IMR-90 (cell line): ENCODE results near the gene ADAMTS14. TPM values are rescaled to one million over a fixed set of nuclear protein-coding genes. Genes with fewer than 3 reads are reported as not detected.

Experiments used
- ATAC-seq: fragments of 200-7000 bp; cut with Tn5 transposase; 2 replicates; pipeline ENCODE4 v1.9.1; 2020; ENCODE audit warnings: low read depth, mild to moderate bottlenecking, moderate library complexity
- BruUV-seq: library from RNA; stranded (reverse); fragments of 400-500 nt; replicated peaks from 2 replicates; lab custom pipeline; 2021; lab: Mats Ljungman, UMichigan
- CTCF ChIA-PET: fragments of 300-600 bp; formaldehyde crosslinking; extraction: SDS; loops from one replicate; lab custom pipeline; 2021; ENCODE audit warnings: antibody characterized with exemption; lab: Yijun Ruan, JAX
- POLR2A ChIA-PET: fragments of 300-600 bp; sonication (Branson Sonifier 250); formaldehyde crosslinking; loops from one replicate; lab custom pipeline; 2022; ENCODE audit warnings: antibody characterized with exemption; ENCODE audit not compliant: unreplicated experiment; lab: Charles Lee
- DNase-seq: peaks from one replicate; pipeline ENCODE4 v3.0.0; 2013
- H2AFZ ChIP-seq: replicated peaks from 2 replicates; pipeline ENCODE3; 2013; ENCODE audit warnings: low read length, mild to moderate bottlenecking; ENCODE audit not compliant: poor library complexity
- H2AK5ac ChIP-seq: 2 replicates; pipeline ENCODE4 v1.6.1; 2013; ENCODE audit warnings: low read depth, low read length, inconsistent platforms
- H2AK9ac ChIP-seq: replicated peaks from 2 replicates; pipeline ENCODE3; 2013; ENCODE audit warnings: mild to moderate bottlenecking, low read depth, low read length, moderate library complexity; ENCODE audit not compliant: poor library complexity
- H2BK120ac ChIP-seq: 2 replicates; pipeline ENCODE4 v1.6.1; 2013; ENCODE audit warnings: low read depth, low read length, inconsistent platforms
- H2BK15ac ChIP-seq: 3 replicates; pipeline ENCODE4 v1.6.1; 2013; ENCODE audit warnings: low read depth, low read length, inconsistent platforms
- H2BK20ac ChIP-seq: 2 replicates; pipeline ENCODE4 v1.6.1; 2013; ENCODE audit warnings: low read depth, mild to moderate bottlenecking, inconsistent platforms, low read length, moderate library complexity
- H2BK5ac ChIP-seq: 2 replicates; pipeline ENCODE4 v1.6.1; 2013; ENCODE audit warnings: mild to moderate bottlenecking, low read depth, low read length, inconsistent platforms; ENCODE audit not compliant: poor library complexity, severe bottlenecking
- H3K14ac ChIP-seq: replicated peaks from 2 replicates; pipeline ENCODE4 v1.6.1; 2013; ENCODE audit warnings: low read depth, low read length, inconsistent platforms
- H3K18ac ChIP-seq: 2 replicates; pipeline ENCODE4 v1.6.1; 2013; ENCODE audit warnings: low read depth, low read length, control low read depth
- H3K23ac ChIP-seq: 2 replicates; pipeline ENCODE4 v1.6.1; 2013; ENCODE audit warnings: low read depth, low read length, inconsistent platforms
- H3K27ac ChIP-seq: 2 replicates; pipeline ENCODE4 v1.5.1; 2013; ENCODE audit warnings: mild to moderate bottlenecking, control low read depth, low read length; ENCODE audit not compliant: insufficient read depth
- H3K27me3 ChIP-seq: 2 replicates; pipeline ENCODE4 v1.6.1; 2013; ENCODE audit warnings: low read length; ENCODE audit not compliant: control insufficient read depth, insufficient read depth
- H3K36me3 ChIP-seq: 2 replicates; pipeline ENCODE4 v1.6.1; 2013; ENCODE audit warnings: low read length, mixed read lengths; ENCODE audit not compliant: control insufficient read depth, insufficient read depth
- H3K4ac ChIP-seq: 2 replicates; pipeline ENCODE4 v1.6.1; 2013; ENCODE audit warnings: low read depth, low read length, inconsistent platforms
- H3K4me1 ChIP-seq: 2 replicates; pipeline ENCODE4 v1.6.1; 2013; ENCODE audit warnings: low read length, mixed read lengths; ENCODE audit not compliant: control insufficient read depth, insufficient read depth
- H3K4me2 ChIP-seq: 2 replicates; pipeline ENCODE4 v1.6.1; 2013; ENCODE audit warnings: low read depth, mild to moderate bottlenecking, control low read depth, low read length, moderate library complexity
- H3K4me3 ChIP-seq: 2 replicates; pipeline ENCODE4 v1.5.1; 2013; ENCODE audit warnings: low read depth, mild to moderate bottlenecking, control low read depth, low read length, moderate library complexity; ENCODE audit not compliant: insufficient read depth
- H3K56ac ChIP-seq: 2 replicates; pipeline ENCODE4 v1.6.1; 2013; ENCODE audit warnings: low read length, inconsistent platforms; ENCODE audit not compliant: insufficient read depth; ENCODE audit errors: extremely low read depth
- H3K79me1 ChIP-seq, 2 experiments: 2 replicates each; pipeline ENCODE4 v1.6.1; 2013; ENCODE audit warnings: low read length in 2 of 2, inconsistent platforms in 1 of 2, low read depth in 1 of 2
- H3K9ac ChIP-seq: 2 replicates; pipeline ENCODE4 v1.6.1; 2013; ENCODE audit warnings: low read depth, low read length, control low read depth
- H3K9me1 ChIP-seq: 2 replicates; pipeline ENCODE4 v1.6.1; 2013; ENCODE audit warnings: low read length, inconsistent platforms; ENCODE audit not compliant: insufficient read depth
- H3K9me3 ChIP-seq: 2 replicates; pipeline ENCODE4 v1.6.1; 2013; ENCODE audit warnings: low read length; ENCODE audit not compliant: control insufficient read depth, insufficient read depth
- H4K20me1 ChIP-seq: 2 replicates; pipeline ENCODE4 v1.6.1; 2013; ENCODE audit warnings: low read length, inconsistent platforms; ENCODE audit not compliant: insufficient read depth
- H4K5ac ChIP-seq: 2 replicates; pipeline ENCODE4 v1.6.1; 2013; ENCODE audit warnings: mild to moderate bottlenecking, low read depth, low read length, control low read depth
- H4K8ac ChIP-seq, 2 experiments: 2 replicates each; pipeline ENCODE4 v1.6.1; 2013; ENCODE audit warnings: low read depth in 2 of 2, low read length in 2 of 2, control low read depth in 1 of 2, inconsistent platforms in 1 of 2
- H4K91ac ChIP-seq: 2 replicates; pipeline ENCODE4 v1.6.1; 2013; ENCODE audit warnings: low read depth, low read length, inconsistent platforms; ENCODE audit not compliant: insufficient read depth
- CEBPB ChIP-seq: IDR thresholded peaks from 2 replicates; pipeline ENCODE4 v1.6.1; 2012; ENCODE audit warnings: low read depth, low read length, improper control_type of control experiment
- CHD1 ChIP-seq: IDR thresholded peaks from 2 replicates; pipeline ENCODE4 v1.6.1; 2012; ENCODE audit warnings: low read depth, low read length, improper control_type of control experiment
- MAFK ChIP-seq: IDR thresholded peaks from 2 replicates; pipeline ENCODE4 v1.6.1; 2012; ENCODE audit warnings: low read depth, low read length, improper control_type of control experiment
- MAZ ChIP-seq: IDR thresholded peaks from 2 replicates; pipeline ENCODE4 v1.6.1; 2012; ENCODE audit warnings: low read depth, mild to moderate bottlenecking, low read length, improper control_type of control experiment, moderate library complexity, borderline replicate concordance
- NFE2L2 ChIP-seq: fragments of 150-350 bp; IDR thresholded peaks from 2 replicates; pipeline ENCODE4 v1.6.1; 2016; ENCODE audit warnings: low read depth, mild to moderate bottlenecking, low read length
- RAD21 ChIP-seq: IDR thresholded peaks from 2 replicates; pipeline ENCODE4 v1.6.1; 2012; ENCODE audit warnings: low read length, improper control_type of control experiment
- SMC3 ChIP-seq: fragments of 150-350 bp; IDR thresholded peaks from 2 replicates; pipeline ENCODE4 v1.6.1; 2016; ENCODE audit warnings: low read depth, mild to moderate bottlenecking, antibody characterized with exemption, low read length, moderate library complexity
- WGBS, 2 experiments: methylation state at CpG; one replicate each; pipeline versions ENCODE4 v1.1.5 to v1.1.7; 2013; ENCODE audit warnings: missing lambda C conversion rate in 2 of 2; ENCODE audit not compliant: insufficient read length in 1 of 2; ENCODE audit errors: extremely low coverage in 2 of 2; 5-methylcytosine and 5-hydroxymethylcytosine counted together
- dilution Hi-C: fragments of 300-500 bp; cut with HindIII; formaldehyde crosslinking; loops from one replicate; pipeline ENCODE4 v1.14.3; 2018; ENCODE audit warnings: low sequenced_read_pairs; ENCODE audit not compliant: unreplicated experiment
- in situ Hi-C: fragments of 300-500 bp; cut with MboI; formaldehyde crosslinking; loops from 3 replicates; pipeline ENCODE4 v1.14.3; 2019; ENCODE audit warnings: low sequenced_read_pairs, inconsistent platforms, mixed read lengths
- intact Hi-C: fragments of 100-400 bp; cut with micrococcal nuclease; formaldehyde crosslinking; loops from 2 replicates; pipeline ENCODE4 v1.10.0; 2022
- polyA plus RNA-seq, 3 experiments: library from polyadenylated mRNA; depleted of rRNA; stranded (reverse); fragments of >200 nt; gene quantifications; 2 replicates each; pipeline ENCODE4 v1.2.3, GENCODE V29; 2012; ENCODE audit warnings: low replicate concordance in 1 of 3
- total RNA-seq: library from RNA; depleted of rRNA; stranded (reverse); fragments of >200 nt; gene quantifications from 2 replicates; pipeline ENCODE4 v1.2.3, GENCODE V29; 2012
- TF ChIP-seq, protein P1 (sequence below): fragments of 150-350 bp; IDR thresholded peaks from 2 replicates; pipeline ENCODE4 v1.6.1; 2017; ENCODE audit warnings: mild to moderate bottlenecking, antibody characterized with exemption, low read length, low read depth
- TF ChIP-seq, protein P2 (sequence below): conservative IDR thresholded peaks from 2 replicates; pipeline ENCODE4 v1.5.1; 2012; ENCODE audit warnings: mild to moderate bottlenecking, low read depth, low read length, improper control_type of control experiment
- TF ChIP-seq, protein P3 (sequence below): fragments of 150-350 bp; IDR thresholded peaks from 2 replicates; pipeline ENCODE4 v1.6.1; 2016; ENCODE audit warnings: low read depth, mild to moderate bottlenecking, low read length, moderate library complexity, borderline replicate concordance

Gene ADAMTS14
- total and polyA plus RNA-seq, 2 of the 4 experiments (the other 2 are of a cell fraction): under 0.01 to 0.31 TPM

DNA sequence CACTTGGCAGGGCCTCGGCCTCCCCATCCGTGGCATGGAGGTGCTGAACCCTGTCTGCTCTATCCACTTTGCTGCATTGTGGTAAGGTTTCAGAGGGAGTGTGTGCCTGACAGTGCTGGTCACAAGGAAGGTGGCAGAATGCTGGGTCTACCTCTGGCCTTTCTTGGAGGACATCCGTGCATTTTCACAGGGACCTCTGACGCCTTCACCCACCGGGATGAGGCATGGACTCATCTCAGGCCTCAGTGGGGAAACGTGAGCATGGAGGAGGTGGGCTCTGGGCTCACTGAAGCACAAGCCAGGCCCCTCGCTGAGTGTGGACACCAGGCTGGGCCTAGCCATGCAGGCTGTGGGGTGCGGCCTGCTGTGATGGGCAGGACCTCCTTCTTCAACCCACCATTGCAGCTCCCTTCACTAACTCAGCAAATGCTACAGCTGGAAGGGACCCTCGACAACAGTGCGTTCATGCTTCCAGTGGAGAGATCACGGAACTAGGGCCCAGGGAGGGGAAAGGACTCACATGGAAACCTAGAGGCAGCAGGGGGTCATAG is 104.2 kb downstream of the ADAMTS14 start:
- CTCF ChIA-PET: no interaction called here
- no peak overlapping the region for H2AK5ac ChIP-seq
- H4K20me1 ChIP-seq: no peaks in the 10 kb centered on the region
- H3K4me3 ChIP-seq: no peak overlapping the region
- intact Hi-C loops (no loop called here), dilution Hi-C loops (no loop called here), in situ Hi-C loops (no loop called here)
- no peaks in the 10 kb centered on the region for H3K36me3 ChIP-seq
- no peak overlapping the region for H2BK120ac ChIP-seq
- DNase-seq (no peak), ATAC-seq (no peak)
- no peak overlapping the region for H4K8ac ChIP-seq
- H3K9me3 ChIP-seq: no peaks in the 10 kb centered on the region
- no peak overlapping the region for H2BK15ac ChIP-seq
- no peaks in the 10 kb centered on the region for H3K79me1 ChIP-seq
- H3K14ac ChIP-seq: no peak overlapping the region
- no TSS peak for BruUV-seq
- no peak overlapping the region for H2BK5ac ChIP-seq
- POLR2A ChIA-PET: no interaction called here
- TF ChIP-seq, protein P1, sequence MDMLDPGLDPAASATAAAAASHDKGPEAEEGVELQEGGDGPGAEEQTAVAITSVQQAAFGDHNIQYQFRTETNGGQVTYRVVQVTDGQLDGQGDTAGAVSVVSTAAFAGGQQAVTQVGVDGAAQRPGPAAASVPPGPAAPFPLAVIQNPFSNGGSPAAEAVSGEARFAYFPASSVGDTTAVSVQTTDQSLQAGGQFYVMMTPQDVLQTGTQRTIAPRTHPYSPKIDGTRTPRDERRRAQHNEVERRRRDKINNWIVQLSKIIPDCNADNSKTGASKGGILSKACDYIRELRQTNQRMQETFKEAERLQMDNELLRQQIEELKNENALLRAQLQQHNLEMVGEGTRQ: no peak
- TF ChIP-seq, protein P2, sequence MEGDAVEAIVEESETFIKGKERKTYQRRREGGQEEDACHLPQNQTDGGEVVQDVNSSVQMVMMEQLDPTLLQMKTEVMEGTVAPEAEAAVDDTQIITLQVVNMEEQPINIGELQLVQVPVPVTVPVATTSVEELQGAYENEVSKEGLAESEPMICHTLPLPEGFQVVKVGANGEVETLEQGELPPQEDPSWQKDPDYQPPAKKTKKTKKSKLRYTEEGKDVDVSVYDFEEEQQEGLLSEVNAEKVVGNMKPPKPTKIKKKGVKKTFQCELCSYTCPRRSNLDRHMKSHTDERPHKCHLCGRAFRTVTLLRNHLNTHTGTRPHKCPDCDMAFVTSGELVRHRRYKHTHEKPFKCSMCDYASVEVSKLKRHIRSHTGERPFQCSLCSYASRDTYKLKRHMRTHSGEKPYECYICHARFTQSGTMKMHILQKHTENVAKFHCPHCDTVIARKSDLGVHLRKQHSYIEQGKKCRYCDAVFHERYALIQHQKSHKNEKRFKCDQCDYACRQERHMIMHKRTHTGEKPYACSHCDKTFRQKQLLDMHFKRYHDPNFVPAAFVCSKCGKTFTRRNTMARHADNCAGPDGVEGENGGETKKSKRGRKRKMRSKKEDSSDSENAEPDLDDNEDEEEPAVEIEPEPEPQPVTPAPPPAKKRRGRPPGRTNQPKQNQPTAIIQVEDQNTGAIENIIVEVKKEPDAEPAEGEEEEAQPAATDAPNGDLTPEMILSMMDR: no peak
- no peak for TF ChIP-seq NFE2L2
- no peak for TF ChIP-seq MAZ
- TF ChIP-seq MAFK: no peak
- TF ChIP-seq SMC3: no peak
- TF ChIP-seq RAD21: no peak
- TF ChIP-seq, protein P3, sequence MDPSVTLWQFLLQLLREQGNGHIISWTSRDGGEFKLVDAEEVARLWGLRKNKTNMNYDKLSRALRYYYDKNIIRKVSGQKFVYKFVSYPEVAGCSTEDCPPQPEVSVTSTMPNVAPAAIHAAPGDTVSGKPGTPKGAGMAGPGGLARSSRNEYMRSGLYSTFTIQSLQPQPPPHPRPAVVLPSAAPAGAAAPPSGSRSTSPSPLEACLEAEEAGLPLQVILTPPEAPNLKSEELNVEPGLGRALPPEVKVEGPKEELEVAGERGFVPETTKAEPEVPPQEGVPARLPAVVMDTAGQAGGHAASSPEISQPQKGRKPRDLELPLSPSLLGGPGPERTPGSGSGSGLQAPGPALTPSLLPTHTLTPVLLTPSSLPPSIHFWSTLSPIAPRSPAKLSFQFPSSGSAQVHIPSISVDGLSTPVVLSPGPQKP: no peak
- TF ChIP-seq CEBPB: no peak
- TF ChIP-seq CHD1: no peak
- peaks cover 41% of the 10 kb centered on the region for H3K27me3 ChIP-seq
- no peak overlapping the region for H4K5ac ChIP-seq
- H3K4ac ChIP-seq: no peak overlapping the region
- no peaks in the 10 kb centered on the region for H3K4me1 ChIP-seq
- 80% methylated on average over 1 of the region's 11 CpGs; no CpG with 5 or more reads in 1 of the 2 experiments for WGBS, 2 experiments
- H3K56ac ChIP-seq: no peak overlapping the region
- no peak overlapping the region for H3K9ac ChIP-seq
- H3K18ac ChIP-seq: no peak overlapping the region
- H3K9me1 ChIP-seq: no peaks in the 10 kb centered on the region
- H3K4me2 ChIP-seq: no peak overlapping the region
- H3K27ac ChIP-seq: no peak overlapping the region
- H3K23ac ChIP-seq: no peak overlapping the region
- peak overlapping the region; percentile 43 for H2AFZ ChIP-seq
- H4K91ac ChIP-seq: no peak overlapping the region
- peak overlapping the region; percentile 16 for H2AK9ac ChIP-seq
- no peak overlapping the region for H2BK20ac ChIP-seq
